HepG2 (cell line): Measurements from ENCODE around the gene LRRC73. TPM values are rescaled to one million over a fixed set of nuclear protein-coding genes. Genes with fewer than 3 reads are reported as not detected.
A peak's percentile ranks its signal among the peaks of the same experiment; 100 is the strongest.

Experiments
- FOXK2 ChIP-seq: fragments of 450-650 bp; IDR thresholded peaks from 2 replicates; pipeline ENCODE4 v1.6.1; 2016
- HMG20B ChIP-seq: conservative IDR thresholded peaks from 2 replicates; pipeline ENCODE4 v1.6.1; 2016; ENCODE audit warnings: missing genetic modification reagents, missing compliant biosample characterization
- HNF4A ChIP-seq: sonication (generic); formaldehyde crosslinking; IDR thresholded peaks from 2 replicates; pipeline ENCODE4 v1.4.0; 2020; ENCODE audit warnings: missing genetic modification reagents
- KDM2A ChIP-seq: sonication (generic); formaldehyde crosslinking; IDR thresholded peaks from 2 replicates; pipeline ENCODE4 v1.4.0; 2020; ENCODE audit warnings: low read depth, missing genetic modification reagents, borderline replicate concordance
- MEIS1 ChIP-seq: sonication (generic); formaldehyde crosslinking; IDR thresholded peaks from 2 replicates; pipeline ENCODE4 v1.9.0; 2021; ENCODE audit warnings: mild to moderate bottlenecking, missing genetic modification reagents, moderate library complexity, borderline replicate concordance
- RCOR2 ChIP-seq: IDR thresholded peaks from 2 replicates; pipeline ENCODE4 v1.6.1; 2016; ENCODE audit warnings: missing biosample characterization, missing genetic modification reagents
- SOX5 ChIP-seq: IDR thresholded peaks from 2 replicates; pipeline ENCODE4 v1.6.1; 2016; ENCODE audit warnings: borderline replicate concordance
- THAP11 ChIP-seq: IDR thresholded peaks from 2 replicates; pipeline ENCODE4 v1.6.1; 2016; ENCODE audit warnings: missing biosample characterization, missing genetic modification reagents
- ZFP37 ChIP-seq: sonication (generic); formaldehyde crosslinking; IDR thresholded peaks from 2 replicates; pipeline ENCODE4 v1.4.0; 2020; ENCODE audit warnings: missing genetic modification reagents, borderline replicate concordance
- ZFP90 ChIP-seq: sonication (generic); formaldehyde crosslinking; IDR thresholded peaks from 2 replicates; pipeline ENCODE4 v1.8.0; 2022; ENCODE audit warnings: missing genetic modification reagents, mild to moderate bottlenecking, inconsistent platforms, borderline replicate concordance
- ZNF17 ChIP-seq: sonication (generic); formaldehyde crosslinking; IDR thresholded peaks from 2 replicates; pipeline ENCODE4 v1.5.0; 2020; ENCODE audit warnings: mild to moderate bottlenecking, missing genetic modification reagents
- ZNF501 ChIP-seq: sonication (generic); formaldehyde crosslinking; IDR thresholded peaks from 2 replicates; pipeline ENCODE4 v1.5.1; 2020; ENCODE audit warnings: mild to moderate bottlenecking, moderate library complexity, missing genetic modification reagents
- ZNF562 ChIP-seq: sonication (generic); formaldehyde crosslinking; IDR thresholded peaks from 2 replicates; pipeline ENCODE4 v1.8.0; 2022; ENCODE audit warnings: missing genetic modification reagents, borderline replicate concordance
- ZNF607 ChIP-seq: sonication (generic); formaldehyde crosslinking; IDR thresholded peaks from 2 replicates; pipeline ENCODE4 v1.5.1; 2020; ENCODE audit warnings: missing genetic modification reagents, mild to moderate bottlenecking, borderline replicate concordance
- ZSCAN20 ChIP-seq: sonication (generic); formaldehyde crosslinking; IDR thresholded peaks from 2 replicates; pipeline ENCODE4 v1.4.0; 2020; ENCODE audit warnings: missing genetic modification reagents, mild to moderate bottlenecking, borderline replicate concordance
- polyA plus RNA-seq, 8 experiments: library from polyadenylated mRNA; depleted of rRNA in 3 of 8; stranded (reverse) in 7 of 8; unstranded in 1 of 8; fragments of >200 nt; fragmentation: Illumina TruSeq in 4 of 8; extraction: Trizol in 4 of 8; gene quantifications; 2 replicates each; pipeline versions ENCODE4 v1.2.1 to v1.2.3, GENCODE V29; 2011 to 2016; ENCODE audit warnings: low read depth in 4 of 8, missing spikeins in 1 of 8, mixed read lengths in 1 of 8; ENCODE audit not compliant: insufficient read depth in 1 of 8
- total RNA-seq, 5 experiments: library from RNA; depleted of rRNA; stranded (reverse); fragments of >200 nt; fragmentation: Illumina TruSeq; extraction: Trizol; gene quantifications; 2 replicates each; pipeline ENCODE4 v1.2.3, GENCODE V29; 2016; ENCODE audit warnings: low read depth in 1 of 5
- TF ChIP-seq, protein P1 (sequence below): sonication (generic); formaldehyde crosslinking; IDR thresholded peaks from 2 replicates; pipeline ENCODE4 v1.5.1; 2020; ENCODE audit warnings: mild to moderate bottlenecking, missing genetic modification reagents, moderate library complexity
- TF ChIP-seq, protein P2 (sequence below): sonication (generic); formaldehyde crosslinking; IDR thresholded peaks from 2 replicates; pipeline ENCODE4 v1.4.0; 2020; ENCODE audit warnings: missing genetic modification reagents
- TF ChIP-seq, protein P3 (sequence below): sonication (generic); formaldehyde crosslinking; IDR thresholded peaks from 2 replicates; pipeline ENCODE4 v1.5.0; 2020; ENCODE audit warnings: mild to moderate bottlenecking, missing genetic modification reagents

LRRC73 gene
- total and polyA plus RNA-seq, 2 of the 13 experiments (the other 11 are each of a cell fraction or from before 2014, with no cell fraction given): 0.11 to 0.12 TPM

DNA sequence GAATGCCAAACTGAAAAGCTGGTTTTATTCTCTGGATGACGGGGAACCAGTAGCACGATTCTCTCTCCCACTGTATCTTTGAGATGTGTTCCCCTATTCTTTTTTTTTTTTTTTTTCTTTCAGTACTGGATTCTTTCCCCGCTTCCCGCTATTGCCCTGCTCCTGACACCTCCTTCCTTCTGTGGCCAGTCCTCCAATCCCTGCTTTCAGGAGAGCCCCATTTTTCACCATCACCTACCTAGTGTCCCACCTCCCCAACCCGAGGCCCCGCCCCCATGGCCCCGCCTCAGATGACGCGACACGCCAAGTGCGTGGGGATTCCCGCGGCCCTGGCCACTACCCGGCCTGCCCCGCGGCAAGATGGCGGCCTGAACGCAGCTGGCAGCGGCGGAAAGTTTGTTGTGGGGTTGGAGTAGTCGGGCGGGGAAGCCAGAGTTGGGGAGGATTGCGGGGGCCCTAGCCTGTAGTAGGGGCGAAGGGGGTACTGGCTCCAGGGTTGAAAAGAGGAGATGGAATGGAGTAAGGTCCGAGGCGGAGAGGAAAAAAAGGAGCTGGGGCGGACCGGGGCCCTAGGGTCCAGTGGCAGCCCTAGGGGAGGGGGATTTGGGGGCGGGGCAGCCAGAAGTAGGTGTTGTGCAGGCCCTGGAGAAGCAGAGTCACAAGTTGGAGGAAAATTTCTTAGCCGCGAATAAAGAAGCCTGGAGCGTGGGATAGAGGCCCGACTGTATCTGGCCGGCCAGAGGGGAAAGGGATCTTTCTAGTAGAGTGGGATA lies 32.7 kb downstream of the LRRC73 start, which contains the start of gene TJAP1 (continued):
- TF ChIP-seq SOX5 (CRISPR knock-in tag) (no peak; the same call in 1 of the 2 replicates), ZNF562 (no peak), ZNF17 (0 out of 2 replicates have a peak, but pooled peaks have one; percentile 45), ZFP37 (CRISPR knock-in tag) (no peak), HMG20B (CRISPR knock-in tag) (no peak), FOXK2 (no peak), RCOR2 (CRISPR knock-in tag) (no peak; the same call in 1 of the 2 replicates), ZFP90 (CRISPR knock-in tag) (peak; percentile 47), HNF4A (CRISPR knock-in tag) (no peak), MEIS1 (CRISPR knock-in tag) (0 out of 2 replicates have a peak, but pooled peaks have one; percentile 61), ZSCAN20 (no peak), KDM2A (CRISPR knock-in tag) (peak; percentile 79; the same call in 1 of the 2 replicates), ZNF607 (peak; percentile 83), THAP11 (CRISPR knock-in tag) (peak; percentile 83), ZNF501 (CRISPR knock-in tag) (peak; percentile 83; the same call in 1 of the 2 replicates)
- TF ChIP-seq, protein P1, sequence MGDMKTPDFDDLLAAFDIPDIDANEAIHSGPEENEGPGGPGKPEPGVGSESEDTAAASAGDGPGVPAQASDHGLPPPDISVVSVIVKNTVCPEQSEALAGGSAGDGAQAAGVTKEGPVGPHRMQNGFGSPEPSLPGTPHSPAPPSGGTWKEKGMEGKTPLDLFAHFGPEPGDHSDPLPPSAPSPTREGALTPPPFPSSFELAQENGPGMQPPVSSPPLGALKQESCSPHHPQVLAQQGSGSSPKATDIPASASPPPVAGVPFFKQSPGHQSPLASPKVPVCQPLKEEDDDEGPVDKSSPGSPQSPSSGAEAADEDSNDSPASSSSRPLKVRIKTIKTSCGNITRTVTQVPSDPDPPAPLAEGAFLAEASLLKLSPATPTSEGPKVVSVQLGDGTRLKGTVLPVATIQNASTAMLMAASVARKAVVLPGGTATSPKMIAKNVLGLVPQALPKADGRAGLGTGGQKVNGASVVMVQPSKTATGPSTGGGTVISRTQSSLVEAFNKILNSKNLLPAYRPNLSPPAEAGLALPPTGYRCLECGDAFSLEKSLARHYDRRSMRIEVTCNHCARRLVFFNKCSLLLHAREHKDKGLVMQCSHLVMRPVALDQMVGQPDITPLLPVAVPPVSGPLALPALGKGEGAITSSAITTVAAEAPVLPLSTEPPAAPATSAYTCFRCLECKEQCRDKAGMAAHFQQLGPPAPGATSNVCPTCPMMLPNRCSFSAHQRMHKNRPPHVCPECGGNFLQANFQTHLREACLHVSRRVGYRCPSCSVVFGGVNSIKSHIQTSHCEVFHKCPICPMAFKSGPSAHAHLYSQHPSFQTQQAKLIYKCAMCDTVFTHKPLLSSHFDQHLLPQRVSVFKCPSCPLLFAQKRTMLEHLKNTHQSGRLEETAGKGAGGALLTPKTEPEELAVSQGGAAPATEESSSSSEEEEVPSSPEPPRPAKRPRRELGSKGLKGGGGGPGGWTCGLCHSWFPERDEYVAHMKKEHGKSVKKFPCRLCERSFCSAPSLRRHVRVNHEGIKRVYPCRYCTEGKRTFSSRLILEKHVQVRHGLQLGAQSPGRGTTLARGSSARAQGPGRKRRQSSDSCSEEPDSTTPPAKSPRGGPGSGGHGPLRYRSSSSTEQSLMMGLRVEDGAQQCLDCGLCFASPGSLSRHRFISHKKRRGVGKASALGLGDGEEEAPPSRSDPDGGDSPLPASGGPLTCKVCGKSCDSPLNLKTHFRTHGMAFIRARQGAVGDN: peak; percentile 94
- TF ChIP-seq, protein P2, sequence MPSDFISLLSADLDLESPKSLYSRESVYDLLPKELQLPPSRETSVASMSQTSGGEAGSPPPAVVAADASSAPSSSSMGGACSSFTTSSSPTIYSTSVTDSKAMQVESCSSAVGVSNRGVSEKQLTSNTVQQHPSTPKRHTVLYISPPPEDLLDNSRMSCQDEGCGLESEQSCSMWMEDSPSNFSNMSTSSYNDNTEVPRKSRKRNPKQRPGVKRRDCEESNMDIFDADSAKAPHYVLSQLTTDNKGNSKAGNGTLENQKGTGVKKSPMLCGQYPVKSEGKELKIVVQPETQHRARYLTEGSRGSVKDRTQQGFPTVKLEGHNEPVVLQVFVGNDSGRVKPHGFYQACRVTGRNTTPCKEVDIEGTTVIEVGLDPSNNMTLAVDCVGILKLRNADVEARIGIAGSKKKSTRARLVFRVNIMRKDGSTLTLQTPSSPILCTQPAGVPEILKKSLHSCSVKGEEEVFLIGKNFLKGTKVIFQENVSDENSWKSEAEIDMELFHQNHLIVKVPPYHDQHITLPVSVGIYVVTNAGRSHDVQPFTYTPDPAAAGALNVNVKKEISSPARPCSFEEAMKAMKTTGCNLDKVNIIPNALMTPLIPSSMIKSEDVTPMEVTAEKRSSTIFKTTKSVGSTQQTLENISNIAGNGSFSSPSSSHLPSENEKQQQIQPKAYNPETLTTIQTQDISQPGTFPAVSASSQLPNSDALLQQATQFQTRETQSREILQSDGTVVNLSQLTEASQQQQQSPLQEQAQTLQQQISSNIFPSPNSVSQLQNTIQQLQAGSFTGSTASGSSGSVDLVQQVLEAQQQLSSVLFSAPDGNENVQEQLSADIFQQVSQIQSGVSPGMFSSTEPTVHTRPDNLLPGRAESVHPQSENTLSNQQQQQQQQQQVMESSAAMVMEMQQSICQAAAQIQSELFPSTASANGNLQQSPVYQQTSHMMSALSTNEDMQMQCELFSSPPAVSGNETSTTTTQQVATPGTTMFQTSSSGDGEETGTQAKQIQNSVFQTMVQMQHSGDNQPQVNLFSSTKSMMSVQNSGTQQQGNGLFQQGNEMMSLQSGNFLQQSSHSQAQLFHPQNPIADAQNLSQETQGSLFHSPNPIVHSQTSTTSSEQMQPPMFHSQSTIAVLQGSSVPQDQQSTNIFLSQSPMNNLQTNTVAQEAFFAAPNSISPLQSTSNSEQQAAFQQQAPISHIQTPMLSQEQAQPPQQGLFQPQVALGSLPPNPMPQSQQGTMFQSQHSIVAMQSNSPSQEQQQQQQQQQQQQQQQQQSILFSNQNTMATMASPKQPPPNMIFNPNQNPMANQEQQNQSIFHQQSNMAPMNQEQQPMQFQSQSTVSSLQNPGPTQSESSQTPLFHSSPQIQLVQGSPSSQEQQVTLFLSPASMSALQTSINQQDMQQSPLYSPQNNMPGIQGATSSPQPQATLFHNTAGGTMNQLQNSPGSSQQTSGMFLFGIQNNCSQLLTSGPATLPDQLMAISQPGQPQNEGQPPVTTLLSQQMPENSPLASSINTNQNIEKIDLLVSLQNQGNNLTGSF (CRISPR knock-in tag): no peak
- TF ChIP-seq, protein P3, sequence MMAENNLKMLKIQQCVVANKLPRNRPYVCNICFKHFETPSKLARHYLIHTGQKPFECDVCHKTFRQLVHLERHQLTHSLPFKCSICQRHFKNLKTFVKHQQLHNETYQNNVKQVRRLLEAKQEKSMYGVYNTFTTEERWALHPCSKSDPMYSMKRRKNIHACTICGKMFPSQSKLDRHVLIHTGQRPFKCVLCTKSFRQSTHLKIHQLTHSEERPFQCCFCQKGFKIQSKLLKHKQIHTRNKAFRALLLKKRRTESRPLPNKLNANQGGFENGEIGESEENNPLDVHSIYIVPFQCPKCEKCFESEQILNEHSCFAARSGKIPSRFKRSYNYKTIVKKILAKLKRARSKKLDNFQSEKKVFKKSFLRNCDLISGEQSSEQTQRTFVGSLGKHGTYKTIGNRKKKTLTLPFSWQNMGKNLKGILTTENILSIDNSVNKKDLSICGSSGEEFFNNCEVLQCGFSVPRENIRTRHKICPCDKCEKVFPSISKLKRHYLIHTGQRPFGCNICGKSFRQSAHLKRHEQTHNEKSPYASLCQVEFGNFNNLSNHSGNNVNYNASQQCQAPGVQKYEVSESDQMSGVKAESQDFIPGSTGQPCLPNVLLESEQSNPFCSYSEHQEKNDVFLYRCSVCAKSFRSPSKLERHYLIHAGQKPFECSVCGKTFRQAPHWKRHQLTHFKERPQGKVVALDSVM (CRISPR knock-in tag): 0 out of 2 replicates have a peak, but pooled peaks have one; percentile 17
